NCI-H1436 (cell line): ENCODE measurements around the gene MYADML2.

Source experiments
- DNase-seq: peaks from one replicate; lab custom pipeline; 2025; lab: John Stamatoyannopoulos, UW

Gene MYADML2

GRCh38 chr17:81978524-81979298 lies 31.7 kb upstream of the MYADML2 start:
- no peak for DNase-seq

- DNase-seq, result peak; percentile 90
Measured at GRCh38 chr17:81977211-81977808, 30.3 kb upstream of the MYADML2 start, which contains the start of gene ASPSCR1. ASPSCR1 (plus strand) TSS chr17:81977629; CDS start chr17:81977647, 18 bp downstream.

- peak; percentile 35 for DNase-seq
Measured at GRCh38 chr17:81976332-81977210, 29.5 kb upstream of the MYADML2 start.

- DNase-seq, result no peak
Measured at GRCh38 chr17:81973432-81973831, 26.4 kb upstream of the MYADML2 start.

- DNase-seq, result no peak
Measured at GRCh38 chr17:81968850-81969812, 22.1 kb upstream of the MYADML2 start.

GRCh38 chr17:81968396-81968745 lies 21.3 kb upstream of the MYADML2 start:
- DNase-seq, result no peak

GRCh38 chr17:81967533-81968395 lies 20.7 kb upstream of the MYADML2 start:
- DNase-seq, result peak; percentile 70

- DNase-seq, result no peak
Measured at GRCh38 chr17:81967244-81967532, 20.2 kb upstream of the MYADML2 start.

- no peak for DNase-seq
Measured at GRCh38 chr17:81966343-81967243, 19.6 kb upstream of the MYADML2 start.

GRCh38 chr17:81964081-81964849 lies 17.2 kb upstream of the MYADML2 start:
- DNase-seq, result no peak

- DNase-seq, result no peak
Measured at GRCh38 chr17:81962499-81963441, 15.7 kb upstream of the MYADML2 start.

GRCh38 chr17:81961521-81962498 lies 14.8 kb upstream of the MYADML2 start:
- DNase-seq, result no peak

GRCh38 chr17:81961087-81961511 lies 14.1 kb upstream of the MYADML2 start, which contains the start of gene NOTUM:
NOTUM (minus strand) TSS chr17:81961187; CDS start chr17:81960909, 278 bp downstream.
- DNase-seq, result peak; percentile 30

GRCh38 chr17:81960130-81960958 lies 13.3 kb upstream of the MYADML2 start:
- no peak for DNase-seq

GRCh38 chr17:81959362-81960129 lies 12.5 kb upstream of the MYADML2 start:
- peak; percentile 52 for DNase-seq
